Fibroblast of lung (primary cell): ENCODE measurements around the gene POLN. TPM values are rescaled to one million over a fixed set of nuclear protein-coding genes. Genes with fewer than 3 reads are reported as not detected.

Experiments used
- DNase-seq, 2 donors: peaks; one replicate each; pipeline versions ENCODE4 v3.0.0 to v3.0.0-alpha.2; 2010; ENCODE audit warnings: low read depth in 2 of 2
- H2AFZ ChIP-seq: 2 replicates; pipeline ENCODE4 v1.5.1; 2012; ENCODE audit warnings: low read length, control low read depth, inconsistent platforms
- H3K27ac ChIP-seq: 2 replicates; pipeline ENCODE4 v1.5.1; 2011; ENCODE audit warnings: low read length, control low read depth; ENCODE audit not compliant: insufficient read depth
- H3K27me3 ChIP-seq: 2 replicates; pipeline ENCODE4 v1.5.1; 2011; ENCODE audit warnings: mild to moderate bottlenecking, low read length; ENCODE audit not compliant: control insufficient read depth, insufficient read depth
- H3K36me3 ChIP-seq: 2 replicates; pipeline ENCODE4 v1.5.1; 2011; ENCODE audit warnings: low read length; ENCODE audit not compliant: control insufficient read depth, insufficient read depth
- H3K4me1 ChIP-seq: 2 replicates; pipeline ENCODE4 v1.5.1; 2011; ENCODE audit warnings: low read length; ENCODE audit not compliant: control insufficient read depth, insufficient read depth; ENCODE audit errors: extremely low read depth
- H3K4me2 ChIP-seq: 2 replicates; pipeline ENCODE4 v1.5.1; 2011; ENCODE audit warnings: low read length, control low read depth; ENCODE audit not compliant: insufficient read depth; ENCODE audit errors: extremely low read depth
- H3K4me3 ChIP-seq, 4 experiments: fragments of 200-600 bp in 1 of 4; sonication (generic) in 1 of 4; replicated peaks in 1 of 4; 2 replicates each; pipeline ENCODE4 v1.5.1; 2011 to 2016; ENCODE audit warnings: low read length in 4 of 4, low read depth in 3 of 4, mild to moderate bottlenecking in 3 of 4, control low read depth in 2 of 4, inconsistent platforms in 1 of 4, mixed read lengths in 1 of 4; ENCODE audit not compliant: insufficient read depth in 1 of 4; ENCODE audit errors: control extremely low read depth in 1 of 4
- H3K79me2 ChIP-seq: 2 replicates; pipeline ENCODE4 v1.5.1; 2012; ENCODE audit warnings: mild to moderate bottlenecking, low read length, inconsistent platforms; ENCODE audit not compliant: control insufficient read depth, insufficient read depth
- H3K9ac ChIP-seq: 2 replicates; pipeline ENCODE4 v1.5.1; 2011; ENCODE audit warnings: mild to moderate bottlenecking, low read length, control low read depth; ENCODE audit not compliant: insufficient read depth
- H3K9me3 ChIP-seq: 2 replicates; pipeline ENCODE4 v1.5.1; 2012; ENCODE audit warnings: low read depth, low read length; ENCODE audit not compliant: control insufficient read depth, insufficient read depth
- H4K20me1 ChIP-seq: 2 replicates; pipeline ENCODE4 v1.5.1; 2011; ENCODE audit warnings: low read length; ENCODE audit not compliant: control insufficient read depth, insufficient read depth; ENCODE audit errors: extremely low read depth
- EZH2 ChIP-seq: IDR thresholded peaks from 2 replicates; pipeline ENCODE4 v1.5.1; 2012; ENCODE audit warnings: low read length, control low read depth, mild to moderate bottlenecking; ENCODE audit errors: missing control alignments
- polyA plus RNA-seq, 2 donors: library from polyadenylated mRNA; depleted of rRNA in 1 of 2; stranded (reverse) in 1 of 2; unstranded in 1 of 2; fragments of >200 nt; gene quantifications; 2 replicates each; pipeline ENCODE4 v1.2.1, GENCODE V29; 2011 to 2012; ENCODE audit warnings: missing spikeins in 1 of 2
- total RNA-seq: library from RNA; depleted of rRNA; stranded (reverse); fragments of >200 nt; gene quantifications from 2 replicates; pipeline ENCODE4 v1.2.1, GENCODE V29; 2014
- TF ChIP-seq, protein P1 (sequence below), 2 donors: IDR thresholded peaks in 1 of 2; conservative IDR thresholded peaks in 1 of 2; 1 replicate in 1 of 2; 2 replicates in 1 of 2; pipeline ENCODE4 v1.5.1; 2011 to 2012; ENCODE audit warnings: low read length in 2 of 2, control low read depth in 1 of 2, inconsistent platforms in 1 of 2, low read depth in 1 of 2, mild to moderate bottlenecking in 1 of 2

POLN gene
- total and polyA plus RNA-seq, 2 donors (not counting 1 experiment from before 2014, with no cell fraction given): 0.58 to 5.6 TPM

DNA sequence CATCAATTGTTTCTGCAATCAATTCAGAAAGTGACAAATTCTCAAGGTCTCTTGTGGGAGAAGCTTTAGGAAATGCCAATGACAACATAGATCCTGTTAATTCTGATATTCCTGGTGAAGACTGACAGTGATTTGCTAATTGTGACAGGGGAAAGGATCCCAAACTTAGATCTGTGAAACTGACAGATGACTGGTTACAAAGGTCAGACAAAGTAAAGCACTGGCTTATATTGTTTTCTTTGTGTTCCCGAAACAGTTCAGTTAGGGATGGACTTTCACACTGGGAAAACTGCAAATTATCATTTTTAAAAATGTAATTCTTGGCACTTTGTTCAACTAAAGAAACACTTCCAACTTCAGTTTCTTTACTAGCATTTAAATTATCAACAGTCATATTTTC, 152.7 kb downstream of the POLN start:
- no peak overlapping the region for H3K27ac ChIP-seq
- TF ChIP-seq EZH2: no peak
- TF ChIP-seq, protein P1, sequence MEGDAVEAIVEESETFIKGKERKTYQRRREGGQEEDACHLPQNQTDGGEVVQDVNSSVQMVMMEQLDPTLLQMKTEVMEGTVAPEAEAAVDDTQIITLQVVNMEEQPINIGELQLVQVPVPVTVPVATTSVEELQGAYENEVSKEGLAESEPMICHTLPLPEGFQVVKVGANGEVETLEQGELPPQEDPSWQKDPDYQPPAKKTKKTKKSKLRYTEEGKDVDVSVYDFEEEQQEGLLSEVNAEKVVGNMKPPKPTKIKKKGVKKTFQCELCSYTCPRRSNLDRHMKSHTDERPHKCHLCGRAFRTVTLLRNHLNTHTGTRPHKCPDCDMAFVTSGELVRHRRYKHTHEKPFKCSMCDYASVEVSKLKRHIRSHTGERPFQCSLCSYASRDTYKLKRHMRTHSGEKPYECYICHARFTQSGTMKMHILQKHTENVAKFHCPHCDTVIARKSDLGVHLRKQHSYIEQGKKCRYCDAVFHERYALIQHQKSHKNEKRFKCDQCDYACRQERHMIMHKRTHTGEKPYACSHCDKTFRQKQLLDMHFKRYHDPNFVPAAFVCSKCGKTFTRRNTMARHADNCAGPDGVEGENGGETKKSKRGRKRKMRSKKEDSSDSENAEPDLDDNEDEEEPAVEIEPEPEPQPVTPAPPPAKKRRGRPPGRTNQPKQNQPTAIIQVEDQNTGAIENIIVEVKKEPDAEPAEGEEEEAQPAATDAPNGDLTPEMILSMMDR (conservative IDR thresholded peaks at IDR 0.05 in 1 of 2, IDR thresholded peaks at IDR 0.05 in 1 of 2; ENCODE audit: low read depth in 1 of 2, low read length in 2 of 2): no peak
- no peak overlapping the region for H3K4me3 ChIP-seq
- H3K4me2 ChIP-seq: no peak overlapping the region
- no peaks in the 10 kb centered on the region for H3K79me2 ChIP-seq
- H3K27me3 ChIP-seq: peaks cover 2% of the 10 kb centered on the region
- H3K9me3 ChIP-seq: no peaks in the 10 kb centered on the region
- no peaks in the 10 kb centered on the region for H3K36me3 ChIP-seq
- no peak overlapping the region for H3K9ac ChIP-seq
- DNase-seq: no peak
- H3K4me1 ChIP-seq: no peaks in the 10 kb centered on the region
- no peak overlapping the region for H2AFZ ChIP-seq
- H4K20me1 ChIP-seq: no peaks in the 10 kb centered on the region

- Histone ChIP-seq H3K36me3 (no peaks in the 10 kb centered on the region), H2AFZ (no peak overlapping the region), H3K4me1 (no peaks in the 10 kb centered on the region), H3K79me2 (no peaks in the 10 kb centered on the region), H3K4me2 (no peak overlapping the region), H3K9ac (no peak overlapping the region), H3K27ac (no peak overlapping the region), H4K20me1 (no peaks in the 10 kb centered on the region), H3K27me3 (peaks cover 2% of the 10 kb centered on the region), H3K4me3 (no peak overlapping the region), H3K9me3 (no peaks in the 10 kb centered on the region)
- DNase-seq: no peak
- TF ChIP-seq, protein P1 (conservative IDR thresholded peaks at IDR 0.05 in 1 of 2, IDR thresholded peaks at IDR 0.05 in 1 of 2; ENCODE audit: low read depth in 1 of 2, low read length in 2 of 2): peak in 1 of 2 donors; percentile 10
- TF ChIP-seq EZH2: no peak
Measured at GRCh38 chr4:2087170-2087569, 154.8 kb downstream of the POLN start.

GRCh38 chr4:2085496-2085901, 156.4 kb downstream of the POLN start:
- no peaks in the 10 kb centered on the region for H3K9me3 ChIP-seq
- H3K4me2 ChIP-seq: no peak overlapping the region
- H2AFZ ChIP-seq: no peak overlapping the region
- no peaks in the 10 kb centered on the region for H3K79me2 ChIP-seq
- no peak overlapping the region for H3K27ac ChIP-seq
- peaks cover 1% of the 10 kb centered on the region for H3K27me3 ChIP-seq
- H3K36me3 ChIP-seq: no peaks in the 10 kb centered on the region
- H4K20me1 ChIP-seq: no peaks in the 10 kb centered on the region
- no peak for DNase-seq
- no peaks in the 10 kb centered on the region for H3K4me1 ChIP-seq
- H3K9ac ChIP-seq: no peak overlapping the region
- TF ChIP-seq, protein P1 (conservative IDR thresholded peaks at IDR 0.05 in 1 of 2, IDR thresholded peaks at IDR 0.05 in 1 of 2; ENCODE audit: low read depth in 1 of 2, low read length in 2 of 2): no peak
- TF ChIP-seq EZH2: no peak
- no peak overlapping the region for H3K4me3 ChIP-seq
